Nucleus accumbens (tissue), 56 donors: Measurements from ENCODE around the gene CGREF1.
"Not testable (repeated sequence)": the region's sequence is repeated elsewhere in the genome, so short reads cannot be mapped to it uniquely, and the experiment has no call there.

Experiments used
- DNase-seq, 56 donors: peaks; one replicate each; lab custom pipeline; 2025; lab: John Stamatoyannopoulos, UW

The CGREF1 gene

DNA sequence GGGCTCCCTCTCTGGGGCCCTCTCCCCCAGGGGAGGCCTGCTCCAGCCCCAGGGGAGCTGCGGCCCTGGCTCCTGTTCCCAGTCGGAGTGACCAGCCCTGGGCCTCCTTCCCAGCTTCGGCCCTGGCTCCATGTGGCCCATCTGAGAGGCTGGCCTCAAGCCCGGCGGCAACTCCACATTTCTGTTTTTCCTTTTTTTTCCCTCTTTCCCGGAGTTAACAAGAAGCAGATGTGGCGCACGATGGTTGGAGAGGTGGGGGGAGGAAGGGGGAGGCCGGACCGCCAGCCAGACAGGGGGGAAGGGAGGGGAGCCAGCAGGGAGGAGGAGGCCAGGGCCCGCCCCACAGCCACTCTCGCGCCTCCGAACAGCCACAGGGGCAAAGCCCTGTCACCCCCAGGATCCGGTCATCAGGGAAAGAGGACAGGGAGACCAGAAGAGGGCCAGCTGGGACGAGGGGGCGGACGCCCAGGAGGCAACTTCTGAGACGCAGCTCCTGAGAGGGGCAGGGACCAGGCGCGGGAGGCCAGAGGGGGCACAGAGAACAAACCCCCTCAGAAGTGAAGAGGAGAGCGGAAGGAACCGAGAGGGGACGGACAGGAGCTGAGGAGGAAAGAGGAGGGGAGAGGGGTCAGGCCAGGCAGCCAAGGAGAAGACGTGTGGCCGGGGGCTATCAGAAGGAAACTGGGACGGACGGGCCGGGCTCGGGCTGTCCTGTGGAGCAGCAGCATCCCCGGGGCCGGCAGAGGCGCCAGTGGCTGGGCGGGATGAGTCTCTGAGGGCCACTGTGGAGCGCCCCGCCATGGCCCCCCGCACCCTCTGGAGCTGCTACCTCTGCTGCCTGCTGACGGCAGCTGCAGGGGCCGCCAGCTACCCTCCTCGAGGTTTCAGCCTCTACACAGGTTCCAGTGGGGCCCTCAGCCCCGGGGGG, 40.4 kb downstream of the CGREF1 start, which contains the start of gene EMILIN1:
Gene EMILIN1, plus strand, starts transcription at position 349 of the 928 bp plus-strand sequence. Its CDS starts 451 bp downstream, at position 800.
- DNase-seq: peak in 50 of 56 donors; percentile 13 to 83 (median 52)

GRCh38 chr2:27077231-27077630, 41.7 kb downstream of the CGREF1 start:
- DNase-seq: no peak

DNA sequence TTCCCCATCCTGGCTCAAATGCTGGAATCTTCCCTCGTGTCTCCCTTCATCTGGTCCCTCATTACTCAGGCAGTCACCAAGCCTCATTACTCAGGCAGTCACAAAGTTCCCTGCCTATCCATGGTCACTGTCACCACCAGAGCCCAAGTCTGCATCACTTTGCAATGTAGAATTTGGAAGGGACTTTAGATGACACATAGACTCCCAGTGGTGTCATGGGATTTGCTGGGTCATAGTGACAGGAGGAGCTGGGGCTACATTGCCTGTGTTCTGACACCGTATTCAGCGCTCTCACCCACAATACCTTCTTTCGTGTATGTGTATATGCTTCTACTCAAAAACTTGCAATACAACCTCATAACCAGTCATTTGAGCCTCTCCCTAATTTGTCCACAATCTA, 42.6 kb downstream of the CGREF1 start:
- no peak for DNase-seq

GRCh38 chr2:27075566-27075871, 43.4 kb downstream of the CGREF1 start:
- not testable (repeated sequence) for DNase-seq

DNA sequence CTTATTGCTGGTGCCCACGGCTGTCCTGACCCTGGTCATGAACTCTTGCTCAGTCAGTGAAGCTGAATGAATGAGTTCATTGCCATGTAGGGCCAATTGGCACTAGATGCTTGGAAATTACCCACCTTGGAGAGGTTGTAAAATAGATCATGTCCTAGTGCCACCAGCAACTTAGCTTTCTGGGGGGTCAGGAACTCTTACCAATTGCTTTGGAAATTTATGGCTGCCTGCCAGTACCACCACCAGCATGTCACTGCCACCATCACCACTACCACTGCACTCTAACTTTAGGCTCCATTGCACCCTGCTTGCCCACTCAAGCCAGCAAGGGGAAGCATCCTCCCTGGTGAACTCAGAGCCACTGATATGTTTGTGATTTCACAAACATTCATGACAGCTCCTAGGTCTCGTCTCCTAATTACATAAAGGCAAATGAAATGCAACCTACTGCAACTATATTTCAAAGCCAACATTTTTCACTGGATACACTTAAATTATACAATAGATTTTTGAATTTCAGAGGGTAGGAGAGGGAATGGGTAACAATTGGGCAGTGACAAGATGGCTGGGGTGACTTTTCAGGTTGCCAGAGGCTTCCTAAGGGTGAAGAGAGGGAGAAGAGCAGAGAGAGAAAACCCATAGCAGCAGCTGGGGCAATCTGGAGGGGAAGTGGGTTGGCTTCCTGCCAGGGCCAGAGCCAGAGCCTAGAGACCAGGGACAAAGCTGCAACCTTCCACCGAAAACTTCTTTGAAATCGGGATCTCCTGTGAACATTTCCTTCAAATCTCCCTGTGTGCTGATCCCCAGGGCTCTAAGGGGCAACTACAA, 44.0 kb downstream of the CGREF1 start:
- DNase-seq: peak in 2 of 56 donors; percentile 25 to 27

DNA sequence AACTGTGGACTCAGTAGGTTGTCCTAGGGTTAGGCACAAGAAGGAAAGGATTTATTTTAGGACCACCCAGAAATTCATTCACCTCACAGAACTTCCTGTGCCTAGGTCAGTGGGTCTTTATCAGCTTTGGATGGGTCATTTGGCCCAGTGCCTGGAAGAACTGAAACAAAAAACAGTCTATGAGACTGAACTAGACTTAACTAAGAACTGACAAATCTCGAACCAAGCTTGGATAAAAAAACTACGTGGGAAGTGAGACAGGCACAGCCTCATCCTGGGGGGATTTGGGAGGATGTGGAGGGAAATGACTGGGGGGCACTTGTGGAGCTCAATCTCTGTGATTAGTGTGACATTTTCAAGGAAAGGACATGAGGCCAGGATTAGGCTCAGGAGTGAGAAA, 45.1 kb downstream of the CGREF1 start:
- DNase-seq: no peak

DNA sequence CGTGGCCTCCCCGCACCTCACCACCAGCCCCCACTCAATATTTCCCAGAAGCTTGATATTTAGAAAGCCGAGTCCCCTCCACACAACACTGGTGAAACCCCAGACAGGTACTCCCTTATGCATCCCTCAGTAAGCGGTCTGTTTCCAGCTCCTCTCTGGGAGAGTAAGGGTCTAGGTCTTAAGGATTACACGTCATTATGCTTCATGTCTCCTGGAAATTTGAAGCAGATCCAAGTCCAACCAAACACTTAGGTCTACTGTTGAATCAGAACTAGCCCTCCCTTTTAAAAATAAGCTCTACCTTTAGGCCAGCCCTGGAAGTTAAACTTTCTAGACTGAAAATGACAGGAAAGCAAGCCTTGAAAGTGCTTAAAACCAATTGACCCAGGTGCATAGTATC, 46.0 kb downstream of the CGREF1 start:
- DNase-seq: no peak

GRCh38 chr2:27071990-27072830, 46.7 kb downstream of the CGREF1 start:
- peak in 33 of 56 donors; percentile 16 to 74 (median 43) for DNase-seq

- DNase-seq: peak; percentile 57 to 97 (median 91)
Observed at GRCh38 chr2:27071277-27071989, 47.5 kb downstream of the CGREF1 start, which contains the start of gene OST4. TSS of gene OST4 (minus strand) at chr2:27071654.

DNA sequence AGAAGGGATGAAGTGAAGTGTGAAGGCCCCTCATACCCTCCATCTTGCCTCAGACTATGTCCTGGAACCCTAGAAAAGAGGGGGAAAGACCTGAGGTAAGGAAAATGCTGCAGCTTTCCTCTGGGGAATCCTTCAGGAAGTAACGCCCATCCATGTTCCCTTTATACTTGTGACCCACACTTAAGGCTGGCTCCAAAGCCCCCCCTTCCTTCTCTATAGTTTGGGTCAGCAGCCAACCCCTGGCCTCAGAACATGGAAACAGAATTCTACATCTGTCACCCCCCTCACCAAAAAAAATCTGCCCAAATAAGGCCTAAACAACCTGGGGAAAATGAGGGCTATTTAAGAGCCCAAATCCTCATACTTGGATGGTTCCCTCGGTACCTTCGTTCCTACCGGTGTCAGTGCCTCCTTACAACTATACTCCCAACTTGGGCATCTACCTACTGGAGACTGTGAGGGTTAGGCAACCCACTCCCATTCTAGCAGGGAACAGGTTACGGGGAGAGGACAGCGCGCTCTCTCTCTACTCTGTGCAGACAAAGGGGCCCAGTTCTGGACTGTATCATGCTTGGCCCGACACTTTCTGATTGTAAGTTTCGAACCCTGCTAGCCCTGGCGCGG, 48.2 kb downstream of the CGREF1 start:
- no peak for DNase-seq

GRCh38 chr2:27069961-27070618, 48.8 kb downstream of the CGREF1 start:
- no peak for DNase-seq

GRCh38 chr2:27069436-27069835, 49.5 kb downstream of the CGREF1 start:
- no peak for DNase-seq

DNA sequence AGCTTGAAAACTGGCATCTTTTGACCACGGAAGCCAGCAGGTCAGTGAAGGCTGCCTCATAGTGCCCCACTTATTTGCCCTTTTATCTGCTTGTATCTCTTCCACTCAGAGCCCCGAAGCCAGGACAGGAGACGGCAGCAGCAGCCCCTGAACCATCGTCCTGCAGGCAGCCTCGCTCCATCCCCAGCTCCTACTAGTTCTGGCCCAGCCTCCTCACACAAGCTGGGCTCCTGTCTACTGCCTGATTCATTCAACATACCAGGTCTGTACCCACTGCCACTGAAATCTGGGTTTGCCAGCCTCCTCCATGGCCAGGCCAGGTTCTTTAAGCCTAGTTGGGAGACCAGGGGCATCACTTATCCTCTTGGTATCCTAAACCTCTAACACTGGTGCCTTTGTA, 51.5 kb downstream of the CGREF1 start:
- no peak for DNase-seq

DNA sequence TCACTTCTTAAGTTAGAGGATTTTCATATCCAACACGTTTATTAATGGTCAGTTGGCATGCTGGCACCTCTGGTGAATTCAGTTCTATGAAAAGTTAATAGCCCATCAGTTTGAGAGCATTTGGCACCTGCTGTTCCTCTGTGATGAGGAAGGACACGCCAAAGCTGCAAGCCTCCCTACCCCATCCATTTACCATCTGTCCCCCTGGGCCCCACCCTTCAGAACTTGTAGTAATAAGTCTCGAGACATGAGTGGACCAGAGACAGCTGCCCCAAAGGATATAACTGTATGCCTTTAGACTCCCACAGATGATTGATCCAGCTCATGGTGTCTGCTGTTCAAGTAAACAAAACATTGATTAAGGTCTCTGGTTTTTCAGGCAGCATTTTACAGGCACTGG, 53.8 kb downstream of the CGREF1 start:
- DNase-seq: no peak

- DNase-seq: no peak
Observed at GRCh38 chr2:27060323-27060722, 58.6 kb downstream of the CGREF1 start.

DNA sequence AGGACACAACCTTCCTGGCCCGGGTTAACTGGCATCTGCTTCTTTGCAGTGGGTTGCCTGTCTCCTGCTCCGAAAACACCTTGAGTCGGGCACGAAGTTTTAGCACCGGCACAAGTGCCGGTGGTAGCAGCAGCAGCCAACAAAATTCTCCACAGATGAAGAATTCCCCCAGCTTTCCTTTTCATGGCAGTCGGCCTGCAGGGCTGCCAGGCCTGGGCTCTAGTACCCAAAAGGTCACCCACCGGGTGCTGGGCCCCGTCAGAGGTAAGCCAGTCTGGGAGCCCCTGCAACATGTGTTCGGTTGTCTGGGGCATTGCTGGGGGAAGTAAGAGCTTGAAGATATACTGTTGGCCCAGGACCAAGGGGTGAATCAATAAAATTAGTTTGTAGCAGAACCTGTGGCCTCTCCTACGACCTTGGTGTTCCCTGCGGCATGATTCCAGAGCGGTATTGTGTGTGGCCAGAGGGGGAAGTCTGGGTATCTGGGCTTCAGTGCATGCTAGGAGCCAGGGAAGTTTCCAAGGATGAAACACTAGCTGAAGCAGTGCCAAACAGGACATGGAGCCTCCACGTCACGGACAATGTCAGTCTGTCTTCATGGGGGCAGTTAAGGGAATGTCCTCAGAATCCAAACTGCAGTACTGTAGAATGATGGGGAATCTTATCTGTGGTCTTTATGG, 59.6 kb downstream of the CGREF1 start:
- DNase-seq: no peak

DNA sequence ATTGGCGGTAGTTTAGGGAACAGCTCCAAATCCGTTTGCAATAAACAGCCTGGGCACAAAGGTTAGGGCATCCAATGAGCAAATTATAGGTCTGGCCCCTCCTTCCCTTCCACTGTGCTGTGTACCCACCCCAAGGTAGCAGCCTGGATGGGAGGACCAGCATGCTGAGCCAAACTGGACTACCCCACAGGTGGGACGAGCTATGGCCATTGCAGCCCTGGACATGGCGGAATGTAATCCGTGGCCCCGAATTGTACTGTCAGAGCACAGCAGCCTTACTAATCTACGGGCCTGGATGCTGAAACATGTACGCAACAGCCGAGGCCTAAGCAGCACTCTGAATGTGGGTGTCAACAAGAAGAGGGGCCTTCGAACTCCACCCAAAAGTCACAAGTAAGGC, 60.7 kb downstream of the CGREF1 start:
- no peak for DNase-seq

- DNase-seq: no peak
Observed at GRCh38 chr2:27057184-27057583, 61.7 kb downstream of the CGREF1 start.
